T47D (cell line): Measurements from ENCODE around the gene TM2D1.
A peak's percentile ranks its signal among the peaks of the same experiment; 100 is the strongest.

Experiments
- DNase-seq, 2 experiments: peaks; one replicate each; pipeline versions ENCODE4 v3.0.0 to v3.0.0-alpha.2; 2011 to 2012; ENCODE audit warnings: low read depth in 1 of 2, low spot score in 1 of 2
- JUND ChIP-seq: IDR thresholded peaks from 2 replicates; pipeline ENCODE4 v1.6.1; 2012; ENCODE audit warnings: low read depth
- in situ Hi-C: cut with HindIII; loops from 2 replicates; pipeline ENCODE4 v1.10.0; 2016; ENCODE audit warnings: low sequenced_read_pairs, low pct_unique_long_range_greater_than_20kb

Gene TM2D1

GRCh38 chr1:61655453-61655852 is 69.5 kb downstream of the TM2D1 start:
- in situ Hi-C loops: no loop called here
- DNase-seq: no peak
- TF ChIP-seq JUND: no peak

DNA sequence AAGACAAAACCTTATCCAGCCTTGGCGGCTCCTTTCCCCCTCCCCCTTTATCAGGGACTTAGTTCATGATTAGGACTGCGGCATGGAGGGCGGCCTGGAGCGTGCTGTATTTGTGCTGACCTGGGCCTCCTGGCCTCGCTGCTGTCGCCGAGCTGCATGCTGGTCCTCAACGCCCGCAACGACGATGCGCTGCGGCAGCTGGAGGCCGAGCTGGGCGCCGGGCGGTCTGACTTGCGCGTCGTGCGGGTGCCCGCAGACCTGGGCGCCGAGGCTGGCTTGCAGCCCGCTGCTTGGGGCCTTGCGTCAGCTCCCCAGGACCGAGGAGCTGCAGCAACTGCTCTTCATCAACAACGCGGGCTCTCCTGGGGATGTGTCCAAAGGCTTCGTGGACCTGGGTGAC is 70.9 kb downstream of the TM2D1 start:
- TF ChIP-seq JUND: no peak
- in situ Hi-C loops: no loop called here
- DNase-seq: no peak

- DNase-seq: no peak
- TF ChIP-seq JUND: no peak
- in situ Hi-C loops: no loop called here
Observed at GRCh38 chr1:61648983-61649742, 75.8 kb downstream of the TM2D1 start.

DNA sequence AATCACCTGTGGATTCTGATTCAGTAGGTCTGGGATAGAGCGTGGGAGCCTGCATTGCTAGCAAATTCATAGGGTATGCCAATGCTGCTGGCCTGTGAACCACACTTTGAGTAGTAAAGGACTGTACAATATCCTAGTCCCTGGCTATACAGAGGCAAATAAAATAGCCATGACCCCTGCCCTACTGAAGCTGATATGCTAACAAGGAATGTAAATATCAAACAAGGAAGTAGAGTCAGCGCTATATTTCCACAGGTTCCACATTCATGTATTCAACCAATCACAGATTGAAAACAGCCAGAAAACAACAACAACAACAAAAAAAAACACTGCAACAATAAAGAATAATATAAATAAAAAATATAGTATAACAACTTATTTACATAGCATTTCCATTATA is 77.8 kb downstream of the TM2D1 start:
- no peak for TF ChIP-seq JUND
- in situ Hi-C loops: no loop called here
- no peak for DNase-seq

- no peak for TF ChIP-seq JUND
- peak in 1 of 2 experiments; percentile 61 for DNase-seq
- in situ Hi-C loops: no loop called here
Observed at GRCh38 chr1:61645476-61645875, 79.5 kb downstream of the TM2D1 start.

- in situ Hi-C loops: no loop called here
- TF ChIP-seq JUND: peak; percentile 69; the same call in 1 of the 2 replicates
Observed at GRCh38 chr1:61644303-61644702, 80.6 kb downstream of the TM2D1 start.

DNA sequence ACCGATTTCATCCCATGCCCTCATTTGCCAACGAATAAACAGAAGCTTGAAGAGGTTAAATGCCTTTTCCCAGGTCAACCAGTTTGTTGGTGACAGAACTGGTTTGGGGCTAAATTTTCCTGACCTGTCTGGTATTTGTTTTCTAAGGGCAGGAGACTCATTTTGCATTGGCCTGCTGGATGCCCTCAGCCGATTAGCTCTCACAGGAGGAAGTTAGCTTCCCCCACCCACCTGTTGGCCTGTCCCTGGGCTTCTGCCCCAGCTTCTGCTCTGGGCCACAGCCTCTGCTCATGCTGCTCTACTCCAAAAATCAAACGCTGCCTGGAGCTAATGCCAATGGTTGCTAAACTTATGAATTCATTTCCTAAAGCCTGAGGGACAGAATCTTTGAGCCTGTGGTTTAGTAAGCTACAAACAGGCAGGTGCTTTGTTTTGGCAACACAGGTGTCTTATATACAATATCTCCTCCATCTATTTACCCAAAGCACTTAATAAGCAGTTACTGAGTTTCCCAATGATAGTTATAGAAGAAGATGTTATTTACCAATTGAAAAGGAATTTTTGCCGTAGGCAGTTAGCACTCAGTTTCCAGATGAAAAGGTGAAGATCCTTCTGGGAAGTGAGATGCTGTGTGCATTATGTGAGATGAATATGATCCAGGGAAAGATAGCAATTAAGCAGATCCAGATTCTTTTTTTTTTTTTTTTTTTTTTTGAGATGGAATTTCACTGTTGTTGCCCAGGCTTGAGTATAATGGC is 82.3 kb downstream of the TM2D1 start:
- peak; percentile 96 for TF ChIP-seq JUND
- peak; percentile 41 to 99 for DNase-seq
- in situ Hi-C loops: no loop called here

More at GRCh38 chr1:61644303-61644702, 80.6 kb downstream of the TM2D1 start:
- DNase-seq: peak in 1 of 2 experiments; percentile 76

DNA sequence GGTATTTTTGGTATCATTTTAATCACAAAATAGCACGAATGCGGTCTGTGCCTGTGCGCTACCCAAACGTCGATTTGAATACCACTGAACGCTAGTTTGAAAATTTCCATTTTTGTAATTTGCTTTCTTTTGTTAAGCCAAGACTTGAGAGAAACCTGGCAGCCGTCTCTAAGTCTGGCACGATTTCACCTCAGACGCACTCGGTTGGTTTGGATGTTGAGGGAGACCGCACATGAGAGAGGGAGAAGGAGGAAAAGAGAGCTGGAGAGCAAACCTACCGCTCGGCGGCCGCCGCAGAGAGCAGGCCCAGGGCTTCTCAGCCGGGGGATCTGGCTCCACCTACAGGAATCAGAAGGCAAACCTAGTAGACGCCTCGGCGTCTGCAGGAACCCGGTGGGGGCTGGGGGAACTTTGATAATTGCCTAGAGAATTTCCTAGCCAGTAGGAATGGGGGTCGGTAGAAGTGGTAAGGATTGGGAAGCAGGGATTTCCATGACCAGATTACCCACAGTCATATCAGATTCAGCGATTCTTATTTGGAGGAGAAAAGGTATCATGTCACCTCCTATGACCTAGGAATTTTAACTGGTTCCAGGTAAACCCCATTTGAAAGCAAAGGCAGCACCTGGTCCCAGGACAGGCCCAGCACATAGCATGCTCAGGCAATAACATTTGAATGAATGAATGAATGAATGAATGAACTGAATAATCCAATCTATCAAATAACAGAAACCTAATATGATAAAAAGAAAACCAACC is 83.2 kb downstream of the TM2D1 start:
- in situ Hi-C loops: no loop called here
- no peak for TF ChIP-seq JUND
- DNase-seq: peak in 1 of 2 experiments; percentile 87

DNA sequence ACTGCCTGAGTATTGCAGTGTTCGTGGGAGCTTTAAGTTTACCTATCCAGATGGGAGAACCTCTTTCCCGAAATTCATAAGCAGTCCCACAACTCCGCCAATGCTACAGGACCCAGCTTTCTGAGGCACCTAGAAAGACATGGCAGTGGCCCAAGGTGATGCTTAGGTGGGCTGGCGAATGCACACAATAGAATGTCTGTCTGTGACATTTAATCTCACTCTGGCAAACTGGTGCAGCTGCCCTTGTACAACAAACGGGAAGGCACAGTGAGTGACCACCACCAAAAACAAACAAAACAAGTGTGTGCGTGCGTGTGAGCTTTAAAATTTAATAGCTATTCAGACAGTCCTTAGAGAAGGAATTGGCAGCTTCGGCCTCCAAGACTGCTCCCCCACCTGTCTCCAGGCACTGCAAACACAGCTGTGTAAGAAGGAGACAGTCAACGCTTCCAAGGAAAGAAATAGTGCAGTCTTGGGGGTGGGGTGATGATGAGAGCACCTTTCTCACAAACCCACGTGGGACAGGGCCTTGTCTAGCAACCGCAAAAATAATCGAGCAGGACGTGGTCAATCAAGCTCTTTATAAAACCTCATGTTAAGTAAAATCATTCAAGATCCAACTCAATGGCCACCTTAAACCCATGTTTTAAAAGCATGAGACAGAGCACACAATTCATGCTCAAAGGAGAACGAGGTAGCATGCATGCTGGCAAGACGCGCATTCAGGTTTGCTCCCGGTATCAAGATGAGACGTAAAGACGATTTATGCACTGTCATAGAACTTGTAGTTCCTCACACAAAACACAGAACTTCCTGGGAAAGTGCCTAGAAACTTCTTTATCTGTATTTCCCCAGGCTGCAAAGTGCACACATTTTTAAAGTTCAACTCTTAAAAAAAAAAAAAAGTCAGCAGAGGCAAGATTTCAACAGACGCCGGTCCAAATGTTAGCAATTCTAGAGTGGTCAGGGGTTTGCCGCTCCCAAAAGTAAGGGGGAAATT is 84.1 kb downstream of the TM2D1 start:
- no peak for TF ChIP-seq JUND
- DNase-seq: peak in 1 of 2 experiments; percentile 93
- in situ Hi-C loops: no loop called here

DNA sequence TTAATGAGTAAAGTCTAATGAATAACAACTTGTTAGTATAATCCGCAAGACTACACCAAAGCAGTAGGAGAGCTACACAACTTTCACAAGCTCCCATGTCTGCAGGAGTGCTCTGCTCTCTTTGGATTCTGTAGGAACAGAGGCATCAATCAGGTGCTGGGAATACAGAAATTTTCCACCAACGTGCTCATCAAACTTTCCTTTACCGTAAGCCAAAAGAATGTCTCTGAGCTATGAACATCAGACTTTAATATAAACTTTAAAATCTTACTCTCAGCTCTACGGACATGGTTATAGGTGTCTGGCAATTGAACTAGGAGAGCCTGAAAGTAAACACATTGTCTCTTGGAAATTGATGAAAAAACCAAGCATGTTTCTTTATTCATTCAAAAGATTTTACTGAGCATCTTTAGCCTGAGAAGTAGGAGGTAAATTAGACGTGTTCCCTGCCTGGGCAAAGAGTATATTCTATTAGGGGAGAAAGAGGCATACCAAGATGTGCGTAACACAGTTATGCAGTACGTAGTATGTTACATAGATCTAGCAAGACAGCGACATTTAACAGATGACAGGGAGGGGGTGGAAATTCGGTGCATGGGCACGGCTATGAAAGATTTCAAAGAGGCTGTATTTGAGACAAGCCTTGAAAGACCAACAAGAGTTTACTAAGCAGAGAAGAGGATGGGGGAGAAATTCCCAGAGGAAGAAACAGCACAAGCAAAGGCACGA is 85.2 kb downstream of the TM2D1 start:
- in situ Hi-C loops: no loop called here
- DNase-seq: no peak
- no peak for TF ChIP-seq JUND
